Activated T-cell treated with anti-CD3 and anti-CD28 coated beads for 1 hour (primary cell): ENCODE measurements around the gene DENND1A.

ENCODE experiments used
- DNase-seq: peaks from one replicate; pipeline ENCODE4 v3.0.0-alpha.2; 2020; ENCODE audit warnings: low read depth

The DENND1A gene

GRCh38 chr9:123527981-123528380, 401.9 kb downstream of the DENND1A start:
- DNase-seq = no peak

GRCh38 chr9:123525957-123526356, 404.0 kb downstream of the DENND1A start:
- DNase-seq = no peak

GRCh38 chr9:123525424-123525823, 404.5 kb downstream of the DENND1A start:
- DNase-seq = no peak

- DNase-seq = no peak
These were observed 405.1 kb downstream of the DENND1A start for GRCh38 chr9:123524866-123525265.

- no peak for DNase-seq
These were observed 406.1 kb downstream of the DENND1A start for GRCh38 chr9:123523845-123524244.

GRCh38 chr9:123523001-123523400, 406.9 kb downstream of the DENND1A start:
- DNase-seq = no peak

- DNase-seq = no peak
These were observed 407.7 kb downstream of the DENND1A start for GRCh38 chr9:123522251-123522650.

- no peak for DNase-seq
These were observed 411.6 kb downstream of the DENND1A start for GRCh38 chr9:123518338-123518737.

- no peak for DNase-seq
These were observed 412.4 kb downstream of the DENND1A start for GRCh38 chr9:123517512-123517911.

- no peak for DNase-seq
These were observed 415.2 kb downstream of the DENND1A start for GRCh38 chr9:123514766-123515165.

- no peak for DNase-seq
These were observed 416.4 kb downstream of the DENND1A start for GRCh38 chr9:123513554-123513953.

GRCh38 chr9:123511326-123512277, 418.3 kb downstream of the DENND1A start:
- no peak for DNase-seq

- no peak for DNase-seq
These were observed 420.3 kb downstream of the DENND1A start for GRCh38 chr9:123509646-123510045.

GRCh38 chr9:123508048-123508447, 421.9 kb downstream of the DENND1A start:
- DNase-seq = no peak

- no peak for DNase-seq
These were observed 424.4 kb downstream of the DENND1A start for GRCh38 chr9:123505496-123505895.

- no peak for DNase-seq
These were observed 429.6 kb downstream of the DENND1A start for GRCh38 chr9:123500336-123500735.

GRCh38 chr9:123497830-123498229, 432.1 kb downstream of the DENND1A start:
- DNase-seq = no peak

GRCh38 chr9:123495731-123496130, 434.2 kb downstream of the DENND1A start:
- no peak for DNase-seq

GRCh38 chr9:123493627-123494026, 436.3 kb downstream of the DENND1A start:
- no peak for DNase-seq

GRCh38 chr9:123490688-123491087, 439.2 kb downstream of the DENND1A start:
- DNase-seq = no peak

GRCh38 chr9:123488722-123489321, 441.1 kb downstream of the DENND1A start:
- no peak for DNase-seq

GRCh38 chr9:123487944-123488548, 441.9 kb downstream of the DENND1A start:
- DNase-seq = no peak

GRCh38 chr9:123486431-123486830, 443.5 kb downstream of the DENND1A start:
- DNase-seq = no peak
